Kidney (tissue), 14 donors: ENCODE data around the gene MBIP. TPM values are rescaled to one million over a fixed set of nuclear protein-coding genes. Genes with fewer than 3 reads are reported as not detected.

Experiments used
- DNase-seq, 5 donors: peaks; one replicate each; pipeline ENCODE4 v3.0.0-alpha.2; 2013 to 2020
- FAIRE-seq: peaks from 2 replicates; lab custom pipeline; 2012; peaks lifted over from hg19 to GRCh38; lab: Jason Lieb, UNC
- H3K27ac ChIP-seq, 2 donors: one replicate each; pipeline ENCODE4 v1.7.0; 2013; ENCODE audit warnings: low read depth in 2 of 2, low read length in 2 of 2, inconsistent platforms in 1 of 2
- H3K27me3 ChIP-seq: one replicate; pipeline ENCODE4 v1.7.1; 2013; ENCODE audit warnings: low read length, inconsistent platforms; ENCODE audit not compliant: control insufficient read depth, insufficient read depth
- H3K36me3 ChIP-seq, 3 donors: one replicate each; pipeline versions ENCODE4 v1.7.0 to v1.7.1; 2013; ENCODE audit warnings: low read length in 3 of 3, control low read depth in 1 of 3, inconsistent platforms in 1 of 3; ENCODE audit not compliant: insufficient read depth in 3 of 3, control insufficient read depth in 2 of 3
- H3K4me1 ChIP-seq, 3 donors: one replicate each; pipeline versions ENCODE4 v1.7.0 to v1.7.1; 2013; ENCODE audit warnings: low read length in 3 of 3, inconsistent platforms in 1 of 3, low read depth in 1 of 3; ENCODE audit not compliant: control insufficient read depth in 2 of 3, insufficient read depth in 2 of 3
- H3K4me3 ChIP-seq, 3 donors: one replicate each; pipeline versions ENCODE4 v1.7.0 to v1.8.1; 2013; ENCODE audit warnings: low read length in 3 of 3, control low read depth in 1 of 3, inconsistent platforms in 1 of 3
- H3K9ac ChIP-seq, 3 donors: one replicate each; pipeline versions ENCODE4 v1.7.0 to v1.7.1; 2013; ENCODE audit warnings: low read length in 3 of 3, control low read depth in 1 of 3, inconsistent platforms in 1 of 3
- H3K9me3 ChIP-seq, 3 donors: one replicate each; pipeline versions ENCODE4 v1.7.0 to v1.7.1; 2013; ENCODE audit warnings: low read length in 3 of 3, control low read depth in 1 of 3, inconsistent platforms in 1 of 3; ENCODE audit not compliant: control insufficient read depth in 2 of 3, insufficient read depth in 1 of 3
- CTCF ChIP-seq: IDR thresholded peaks from 3 replicates; pipeline ENCODE4 v1.5.1; 2012; ENCODE audit warnings: mild to moderate bottlenecking, moderate library complexity, borderline replicate concordance; ENCODE audit not compliant: insufficient read depth; ENCODE audit errors: extremely low read depth
- intact Hi-C: fragments of 100-400 bp; cut with DNase I; formaldehyde crosslinking; loops from one replicate; pipeline ENCODE4 v1.11.1; 2022
- polyA plus RNA-seq: library from polyadenylated mRNA; stranded (reverse); fragments of 350-450 nt; fragmentation: Illumina TruSeq; extraction: RNeasy Lipid Tissue Mini Kit (QIAGEN cat#74804); gene quantifications from one replicate; pipeline ENCODE4 v1.2.3, GENCODE V29; 2014; ENCODE audit warnings: low read depth, low replicate concordance; ENCODE audit not compliant: insufficient read depth
- total RNA-seq: library from RNA; stranded (reverse); fragmentation: NEBNext Ultra II Directional; extraction: Animal tissue kit (Norgen Biotek cat#: 25700); gene quantifications from one replicate; pipeline ENCODE4 v1.2.1, GENCODE V29; 2021
- donor health status: control.
- donor health status: control.
- donor health status: control.
- donor health status: control.
- donor health status: control.
- donor health status: DM: yes; HTN: yes; CAD: no.
- donor health status: Normal renal cell carcinoma (clear cell type).

Gene MBIP
- total and polyA plus RNA-seq, 2 donors from 2014 or later, result 21.4 to 28.8 TPM

DNA sequence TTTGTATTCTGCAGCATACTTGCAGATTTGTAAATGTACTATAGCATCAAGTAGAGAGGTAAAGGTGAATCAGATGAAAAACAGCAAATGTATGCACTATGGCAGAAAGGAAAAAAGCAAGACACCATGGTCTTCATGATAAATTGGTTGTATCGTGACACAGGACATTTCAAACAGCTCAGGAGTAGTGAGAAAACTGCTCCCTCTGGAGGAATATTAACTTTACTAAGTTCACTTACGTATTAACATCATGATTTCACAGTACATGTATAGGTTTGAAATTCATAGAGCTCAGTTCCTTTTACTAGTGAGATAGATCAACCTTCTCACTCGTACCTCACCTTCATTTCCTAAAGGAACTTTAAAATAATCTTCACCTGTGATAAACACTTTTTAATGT, 6.5 kb downstream of the MBIP start:
- H3K9ac ChIP-seq, result no peak overlapping the region
- intact Hi-C loops, result no loop called here
- no peak overlapping the region for H3K27ac ChIP-seq
- FAIRE-seq (no peak), DNase-seq (no peak)
- H3K4me1 ChIP-seq, result peaks cover 0 to 7% (median 0%) of the 10 kb centered on the region in 3 donors
- H3K9me3 ChIP-seq, result no peaks in the 10 kb centered on the region
- no peak for TF ChIP-seq CTCF
- H3K27me3 ChIP-seq, result no peaks in the 10 kb centered on the region
- H3K36me3 ChIP-seq, result peaks cover 2 to 33% (median 26%) of the 10 kb centered on the region in 3 donors
- no peak overlapping the region for H3K4me3 ChIP-seq

GRCh38 chr14:36313206-36313605, 7.2 kb downstream of the MBIP start:
- no peak for TF ChIP-seq CTCF
- FAIRE-seq, result no peak
- H3K4me1 ChIP-seq, result peaks cover 0 to 4% (median 0%) of the 10 kb centered on the region in 3 donors

DNA sequence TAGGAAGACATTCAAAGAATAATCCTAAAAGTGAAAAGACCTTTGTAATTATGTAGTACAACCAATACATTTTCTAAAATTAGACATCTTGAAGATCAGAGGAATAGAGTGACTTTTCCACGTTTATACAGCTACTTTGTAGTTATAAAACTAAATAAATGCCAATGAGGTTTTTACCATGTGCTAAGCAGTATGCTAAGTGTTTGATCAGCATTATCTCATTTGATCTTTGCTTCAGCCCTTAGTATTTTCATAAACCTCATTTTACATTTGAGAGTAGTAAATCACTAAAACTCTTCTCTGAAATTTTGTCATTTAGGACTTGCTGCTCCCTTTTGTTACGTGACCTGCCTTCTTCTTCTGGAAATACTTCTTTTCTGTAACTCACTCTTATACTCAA, 13.6 kb downstream of the MBIP start:
- no peak for TF ChIP-seq CTCF
- Histone ChIP-seq H3K9me3 (no peaks in the 10 kb centered on the region), H3K4me3 (no peak overlapping the region), H3K9ac (no peak overlapping the region), H3K4me1 (no peaks in the 10 kb centered on the region), H3K36me3 (peaks cover 2 to 47% (median 40%) of the 10 kb centered on the region in 3 donors), H3K27me3 (no peaks in the 10 kb centered on the region), H3K27ac (no peak overlapping the region)
- intact Hi-C loops, result no loop called here
- no peak for FAIRE-seq
- no peak for DNase-seq

More at GRCh38 chr14:36313206-36313605, 7.2 kb downstream of the MBIP start:
- no peak overlapping the region for H3K9ac ChIP-seq
- intact Hi-C loops, result no loop called here
- peaks cover 2 to 37% (median 33%) of the 10 kb centered on the region in 3 donors for H3K36me3 ChIP-seq
- H3K27ac ChIP-seq, result no peak overlapping the region
- H3K9me3 ChIP-seq, result no peaks in the 10 kb centered on the region
- H3K4me3 ChIP-seq, result no peak overlapping the region
- DNase-seq, result no peak
- no peaks in the 10 kb centered on the region for H3K27me3 ChIP-seq

- Histone ChIP-seq H3K36me3 (peaks cover 4 to 29% (median 25%) of the 10 kb centered on the region in 3 donors), H3K27ac (no peak overlapping the region), H3K27me3 (no peaks in the 10 kb centered on the region), H3K9me3 (no peaks in the 10 kb centered on the region), H3K9ac (no peak overlapping the region), H3K4me3 (no peak overlapping the region), H3K4me1 (no peaks in the 10 kb centered on the region)
- FAIRE-seq, result no peak
- TF ChIP-seq CTCF, result no peak
- DNase-seq, result no peak
- intact Hi-C loops, result no loop called here
Observed at GRCh38 chr14:36304895-36305294, 15.5 kb downstream of the MBIP start.
